Right renal pelvis (tissue), 4 donors: ENCODE results near the gene RAB3IP. TPM values are rescaled to one million over a fixed set of nuclear protein-coding genes. Genes with fewer than 3 reads are reported as not detected.

ENCODE experiments used
- DNase-seq, 4 donors: peaks; one replicate each; pipeline ENCODE4 v3.0.0-alpha.2; 2013; ENCODE audit warnings: low read depth in 4 of 4, low spot score in 3 of 4, missing footprints in 1 of 4
- polyA plus RNA-seq, 4 donors: library from polyadenylated mRNA; unstranded; fragments of 120-200 nt; gene quantifications; one replicate each; pipeline ENCODE4 v1.2.1, GENCODE V29; 2013; ENCODE audit not compliant: insufficient read length in 4 of 4

The RAB3IP gene, protein sequence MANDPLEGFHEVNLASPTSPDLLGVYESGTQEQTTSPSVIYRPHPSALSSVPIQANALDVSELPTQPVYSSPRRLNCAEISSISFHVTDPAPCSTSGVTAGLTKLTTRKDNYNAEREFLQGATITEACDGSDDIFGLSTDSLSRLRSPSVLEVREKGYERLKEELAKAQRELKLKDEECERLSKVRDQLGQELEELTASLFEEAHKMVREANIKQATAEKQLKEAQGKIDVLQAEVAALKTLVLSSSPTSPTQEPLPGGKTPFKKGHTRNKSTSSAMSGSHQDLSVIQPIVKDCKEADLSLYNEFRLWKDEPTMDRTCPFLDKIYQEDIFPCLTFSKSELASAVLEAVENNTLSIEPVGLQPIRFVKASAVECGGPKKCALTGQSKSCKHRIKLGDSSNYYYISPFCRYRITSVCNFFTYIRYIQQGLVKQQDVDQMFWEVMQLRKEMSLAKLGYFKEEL
- polyA plus RNA-seq, result 10 to 100 TPM; 71.7 to 85.2 (median 80.8) TPM

DNA sequence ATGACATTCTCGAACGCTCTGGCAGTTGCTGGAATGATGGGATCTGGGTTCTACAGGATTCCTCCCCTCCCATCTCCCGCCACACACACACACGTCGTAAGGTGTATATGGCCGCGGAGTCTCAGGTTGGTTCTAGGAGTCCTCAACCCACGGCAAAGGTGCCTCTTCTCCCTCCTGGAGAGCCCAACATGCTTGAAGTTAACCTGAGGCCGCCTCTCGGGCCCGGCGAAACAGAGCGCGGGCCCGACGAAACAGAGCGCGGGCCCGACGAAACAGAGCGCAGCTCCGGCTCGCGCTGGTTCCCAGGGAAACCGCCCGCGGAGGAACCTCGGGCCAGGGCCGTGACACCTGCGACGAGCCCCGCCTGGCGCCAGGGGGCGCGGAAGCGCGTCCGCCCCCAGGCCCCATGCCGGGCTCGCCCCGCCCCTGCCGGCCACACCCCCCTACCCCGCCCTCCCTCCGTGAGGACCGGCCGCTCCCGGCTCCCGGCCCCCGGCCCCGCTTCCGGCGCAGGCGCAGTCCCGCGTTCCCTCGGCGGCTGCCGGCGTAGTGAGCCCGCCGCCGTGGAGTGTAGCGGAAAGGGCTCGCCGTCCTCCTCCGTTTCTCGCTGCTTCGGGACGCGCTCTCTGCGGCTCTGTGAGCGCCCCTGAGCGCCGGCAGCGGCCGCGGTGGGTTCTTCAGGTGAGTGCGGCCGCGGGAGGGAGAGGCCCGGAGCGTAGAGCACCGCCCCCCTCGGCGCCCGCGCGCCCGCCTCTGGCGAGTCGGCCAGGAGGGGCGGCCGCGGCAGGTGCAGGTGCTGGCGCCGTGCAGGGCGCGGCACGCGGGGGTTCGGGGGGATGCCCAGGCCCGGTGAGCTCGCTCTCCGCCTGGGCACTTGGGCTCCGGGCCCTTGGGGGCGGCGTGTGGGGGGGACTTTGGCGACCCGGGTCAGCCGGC, at the start of gene RAB3IP:
RAB3IP (plus strand) TSS at position 510 of the 936 bp plus-strand sequence. CDS start 16,549 bp downstream, outside the sequence.
- DNase-seq, result peak; percentile 79 to 82 (median 80)

DNA sequence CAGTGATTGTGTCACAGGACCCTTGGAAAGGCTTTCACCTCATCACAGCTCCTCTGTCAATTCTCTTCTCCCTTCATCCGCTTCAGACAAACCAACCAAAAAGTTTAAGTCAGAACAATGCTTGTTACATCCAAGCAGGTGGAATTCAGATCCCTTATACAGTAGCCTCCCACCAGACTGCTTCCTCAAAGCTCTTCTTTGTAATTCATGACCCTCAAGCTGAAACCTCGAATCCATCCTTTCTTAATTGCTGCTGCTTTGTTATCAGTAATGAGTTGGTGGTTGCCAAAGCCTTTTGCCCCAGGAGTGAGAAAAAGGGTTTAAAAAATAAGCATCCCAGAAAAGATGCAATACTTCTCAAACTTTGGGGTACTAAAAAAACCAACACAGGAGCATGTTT, 49.0 kb upstream of the RAB3IP start:
- DNase-seq, result no peak

DNA sequence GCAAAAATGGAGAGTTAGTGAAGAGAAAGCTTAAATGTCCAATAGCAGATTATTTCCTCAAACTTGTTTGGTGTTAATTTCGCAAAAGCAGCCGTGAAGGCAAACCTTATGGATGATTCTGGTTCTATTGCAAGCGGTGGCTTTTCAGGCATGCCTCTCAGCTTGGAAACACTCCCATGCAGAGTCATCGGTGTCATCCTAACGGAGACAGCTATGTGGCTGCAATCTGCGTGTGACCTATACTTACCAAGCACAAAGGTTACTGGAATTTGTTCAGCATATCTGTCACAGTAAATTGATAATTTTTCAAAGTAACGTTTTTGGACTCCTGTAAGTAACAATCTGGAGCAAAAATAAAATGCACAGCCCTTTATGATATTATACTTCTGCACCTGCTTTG, 44.5 kb upstream of the RAB3IP start:
- no peak for DNase-seq

DNA sequence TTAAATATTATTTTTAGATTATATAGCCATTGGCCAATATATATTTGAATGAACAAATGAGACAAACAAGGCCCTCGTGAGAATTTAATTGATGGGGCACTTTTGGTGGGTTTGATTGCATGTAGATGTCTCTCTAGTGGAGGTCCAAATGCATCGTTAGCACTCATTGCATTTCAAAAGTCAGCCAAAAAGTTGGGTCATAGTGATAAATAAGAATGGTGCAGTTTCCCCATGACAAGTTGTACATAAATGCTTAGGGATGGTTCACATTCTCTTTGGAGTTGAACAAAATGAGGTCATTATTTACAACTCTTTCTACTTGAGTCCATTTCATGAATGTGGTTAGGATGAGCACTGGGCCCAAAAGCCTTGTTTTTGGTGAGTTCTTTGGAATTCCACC, 40.6 kb upstream of the RAB3IP start:
- DNase-seq, result no peak

DNA sequence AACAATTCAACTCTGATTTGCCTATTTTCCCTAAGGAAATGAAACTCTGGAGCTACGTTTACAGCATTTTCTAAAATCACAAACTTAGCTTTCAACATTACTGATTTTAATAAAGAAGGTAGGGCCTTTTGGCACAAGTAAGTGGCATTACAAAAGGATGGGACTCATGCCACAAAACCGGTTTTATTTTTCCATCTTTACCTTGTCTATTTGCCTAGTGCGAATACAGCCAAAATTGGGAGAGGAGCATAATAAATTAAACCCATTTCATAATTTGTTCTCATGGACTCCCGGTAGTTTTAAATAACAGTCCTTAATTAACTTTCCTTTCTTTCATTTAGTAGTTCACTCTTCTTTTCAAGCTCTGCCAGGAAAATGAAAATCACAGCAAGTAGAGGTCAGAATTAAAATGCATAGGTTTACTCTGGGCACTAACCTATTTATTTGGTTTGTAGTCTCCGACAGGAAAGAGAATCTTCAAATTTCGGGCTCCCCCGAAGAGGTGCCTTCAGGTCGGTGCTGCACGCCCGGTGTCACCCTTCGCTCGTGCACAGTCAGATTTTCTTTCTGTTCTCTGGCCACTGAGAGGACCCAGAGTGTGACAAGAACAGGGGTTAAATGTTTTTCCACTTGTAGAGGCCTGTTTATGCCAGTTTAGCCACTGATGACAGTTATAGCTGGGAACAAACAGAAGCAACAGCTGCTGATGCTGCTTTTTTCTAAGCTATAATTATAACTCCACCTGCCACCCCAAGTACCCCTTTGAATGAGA, 39.7 kb upstream of the RAB3IP start, which contains the start of gene BEST3:
BEST3 (minus strand) TSS at position 535 of the 772 bp plus-strand sequence. CDS start 1,505 bp downstream, outside the sequence.
- DNase-seq, result no peak

DNA sequence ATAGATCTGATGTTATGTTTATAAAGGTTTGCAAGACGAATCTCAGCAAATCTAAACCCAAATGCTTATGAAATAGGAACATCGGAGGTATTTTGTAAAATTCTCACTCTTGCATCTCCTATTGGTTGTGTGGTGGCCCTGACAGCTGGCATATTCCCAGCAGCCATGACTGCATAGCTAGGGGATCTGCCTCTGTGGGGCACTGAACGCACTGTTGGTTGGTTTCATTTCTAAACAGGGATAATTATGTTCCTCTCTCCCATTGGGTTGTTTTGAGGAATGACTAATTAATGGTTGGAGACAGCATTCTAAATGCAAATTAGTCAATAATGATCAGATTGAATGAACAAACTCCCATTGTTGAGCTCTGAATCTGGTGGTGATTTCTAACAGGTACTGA, 36.8 kb upstream of the RAB3IP start:
- no peak for DNase-seq

DNA sequence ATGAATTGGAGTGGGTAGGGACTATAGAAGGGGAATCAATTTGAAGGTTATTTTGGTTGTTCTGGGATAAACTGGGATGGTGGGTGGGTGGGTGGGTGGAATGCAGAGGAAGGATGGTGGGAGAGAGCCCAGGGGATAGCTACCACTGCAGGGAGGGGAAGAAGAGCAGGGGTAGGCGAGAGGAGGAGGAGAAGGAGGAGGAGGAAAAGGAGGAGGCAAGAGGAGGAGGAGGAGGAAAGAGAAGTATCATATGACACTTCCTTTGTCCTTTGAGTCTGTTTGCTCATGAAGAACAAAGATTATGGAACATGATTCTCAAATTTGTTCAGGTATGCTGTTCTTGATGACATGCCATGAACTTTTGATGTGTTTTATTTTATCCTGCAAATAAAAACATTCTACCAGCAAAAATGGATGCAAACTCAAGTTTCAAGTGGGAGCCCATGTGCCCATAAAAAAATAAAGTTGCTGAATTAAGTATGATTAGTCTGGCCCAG, 35.5 kb upstream of the RAB3IP start:
- no peak for DNase-seq

DNA sequence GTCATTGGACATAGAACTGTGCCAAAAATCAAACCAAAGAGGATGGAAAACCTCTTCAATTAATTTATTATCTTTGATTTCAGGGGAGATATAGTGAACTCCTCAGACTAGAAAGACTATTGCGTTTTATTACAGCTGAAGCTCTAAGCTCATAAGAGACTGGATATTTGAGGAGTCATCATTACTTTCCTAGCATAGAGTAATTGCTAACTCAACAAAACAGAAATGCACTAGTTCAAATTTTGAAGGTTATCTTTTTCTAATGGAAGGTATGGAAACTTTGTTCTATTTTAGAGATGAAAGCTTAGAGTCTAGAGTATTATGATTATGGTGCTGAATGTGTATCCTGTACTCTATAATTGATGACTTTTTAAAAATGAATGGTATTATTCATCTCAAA, 34.3 kb upstream of the RAB3IP start:
- DNase-seq, result no peak

DNA sequence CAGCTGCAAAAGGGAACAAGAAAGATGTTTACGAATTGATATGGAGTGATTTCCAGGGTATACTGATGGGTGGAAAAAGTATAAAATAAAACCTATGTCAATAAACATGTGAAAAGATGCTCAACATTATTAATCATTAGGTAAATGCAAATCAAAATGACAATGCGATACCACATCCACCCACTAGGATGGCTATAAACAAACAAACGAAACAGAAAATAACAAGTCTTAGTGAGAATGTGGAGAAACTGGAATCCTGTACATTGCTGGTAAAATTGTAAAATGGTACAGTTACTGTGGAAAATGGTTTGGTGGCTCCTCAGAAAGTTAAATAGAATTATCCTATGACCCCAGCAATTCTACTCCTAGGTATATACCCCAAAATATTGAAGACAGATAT, 30.0 kb upstream of the RAB3IP start:
- DNase-seq, result no peak

DNA sequence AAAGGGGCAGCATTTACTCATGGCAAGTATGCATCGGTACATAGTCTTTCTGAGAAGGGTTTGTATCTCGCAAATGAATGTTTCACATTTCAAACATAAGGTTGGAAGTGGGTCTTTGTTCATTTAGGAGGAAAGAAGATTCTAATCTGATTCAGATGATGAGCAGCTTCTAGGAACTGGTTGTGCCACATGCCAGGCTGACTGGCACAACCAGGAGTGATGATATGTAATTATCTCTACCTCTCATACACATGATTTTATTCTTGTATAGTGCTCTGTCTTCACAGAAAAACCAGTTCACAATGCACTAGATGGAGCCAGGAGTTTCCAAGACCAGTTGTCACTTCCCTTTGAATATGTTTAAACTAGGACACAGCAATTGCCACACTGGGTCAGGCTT, 25.8 kb upstream of the RAB3IP start:
- DNase-seq, result no peak

DNA sequence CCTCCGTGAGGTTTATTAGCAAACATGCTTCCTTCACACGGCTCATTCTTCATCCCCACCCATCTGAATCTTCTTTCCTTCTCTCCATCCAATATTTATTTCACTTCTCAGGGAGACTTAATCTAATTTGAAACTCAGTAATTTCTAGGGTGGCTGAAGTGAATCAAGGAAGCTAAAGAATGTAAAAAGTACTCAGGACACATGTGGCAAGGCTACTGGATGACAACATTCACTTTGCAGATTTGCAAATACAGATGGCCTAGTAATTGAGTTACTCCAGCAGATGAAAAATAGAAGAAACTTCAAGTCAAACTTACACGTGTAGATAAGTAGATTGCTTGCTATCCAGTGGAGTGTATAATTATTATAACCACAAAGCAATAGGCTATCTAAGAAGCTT, 24.1 kb upstream of the RAB3IP start:
- no peak for DNase-seq

DNA sequence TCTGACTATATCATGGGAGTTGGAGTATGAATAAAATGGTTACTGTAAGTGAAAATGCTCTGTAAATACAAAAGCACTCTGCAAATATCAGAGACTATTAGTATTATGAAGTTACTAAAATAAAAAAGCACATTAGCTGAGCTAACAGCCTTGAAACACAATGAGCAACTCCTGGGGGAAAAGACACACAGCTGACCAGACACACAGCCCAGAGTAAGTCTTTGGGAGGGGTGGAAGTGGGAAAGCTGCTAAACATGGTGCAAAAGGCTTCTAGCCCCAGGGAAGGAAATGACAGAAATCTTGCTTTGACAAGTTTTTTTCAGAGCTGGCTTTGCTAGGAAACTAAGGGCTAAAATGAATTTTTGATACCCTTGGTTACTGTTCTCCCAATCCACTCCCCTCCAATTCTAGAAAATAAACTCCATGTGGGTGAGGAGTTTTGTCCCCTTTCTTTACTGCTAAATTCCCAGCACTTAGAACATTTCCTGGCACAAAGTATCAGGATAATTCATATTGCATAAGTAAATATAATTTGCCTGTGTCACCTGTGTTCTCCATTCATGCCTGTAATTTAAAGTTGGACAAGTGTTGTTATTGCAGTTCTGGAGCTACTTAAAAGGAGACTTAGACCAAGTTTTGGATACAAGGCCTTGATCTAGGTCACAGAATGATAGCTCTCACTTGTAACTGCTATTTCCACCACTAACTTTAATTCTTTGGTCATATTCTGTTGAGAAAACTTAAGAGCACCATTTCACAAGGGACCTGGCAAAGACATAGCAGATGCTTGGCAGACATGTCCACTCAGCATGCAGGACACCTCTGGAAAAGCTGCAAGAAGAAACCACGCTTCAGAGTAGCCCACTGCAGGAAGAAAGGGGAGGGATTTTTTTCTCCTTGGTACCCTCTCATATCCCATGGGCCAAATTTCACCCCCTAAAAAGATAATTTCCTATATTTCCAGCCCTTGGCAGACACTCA, 19.0 kb upstream of the RAB3IP start:
- DNase-seq, result no peak

DNA sequence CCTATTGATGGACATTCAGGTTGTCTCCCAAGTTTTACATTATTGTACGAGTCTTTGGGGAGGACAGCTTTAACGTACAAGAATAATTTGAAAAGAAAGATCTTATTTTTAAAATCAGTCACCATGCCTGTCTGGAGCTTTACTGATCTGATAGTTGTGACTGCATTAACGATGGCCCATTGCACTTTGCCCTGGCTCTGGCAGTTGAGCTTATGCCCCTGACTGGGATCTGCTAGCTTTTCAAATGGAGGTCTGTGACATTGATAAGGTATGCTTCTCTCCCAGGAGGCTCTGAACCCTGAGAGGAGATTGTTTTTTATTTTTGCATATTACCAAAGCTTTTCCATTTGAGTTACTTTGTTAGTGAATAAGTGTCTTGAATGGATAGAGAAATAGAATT, 17.9 kb upstream of the RAB3IP start:
- DNase-seq, result no peak

DNA sequence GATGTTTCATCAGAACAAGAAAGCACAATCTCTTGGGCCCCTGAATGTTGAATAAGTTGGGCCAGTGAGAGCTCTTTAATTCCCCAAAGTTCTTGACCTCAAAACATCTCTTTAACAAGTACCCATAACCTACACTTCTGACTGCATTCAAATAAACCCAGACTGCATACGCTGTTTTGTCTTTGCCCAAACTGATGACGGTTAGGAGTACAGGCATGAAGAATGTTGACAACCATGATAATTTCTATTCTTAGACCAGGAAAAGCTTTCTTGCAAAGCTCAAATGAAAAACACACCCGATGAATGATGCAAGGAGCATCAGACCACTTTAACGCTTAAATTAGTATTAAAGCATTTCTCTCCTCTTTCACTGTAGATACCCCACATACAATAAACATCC, 11.7 kb upstream of the RAB3IP start:
- no peak for DNase-seq

DNA sequence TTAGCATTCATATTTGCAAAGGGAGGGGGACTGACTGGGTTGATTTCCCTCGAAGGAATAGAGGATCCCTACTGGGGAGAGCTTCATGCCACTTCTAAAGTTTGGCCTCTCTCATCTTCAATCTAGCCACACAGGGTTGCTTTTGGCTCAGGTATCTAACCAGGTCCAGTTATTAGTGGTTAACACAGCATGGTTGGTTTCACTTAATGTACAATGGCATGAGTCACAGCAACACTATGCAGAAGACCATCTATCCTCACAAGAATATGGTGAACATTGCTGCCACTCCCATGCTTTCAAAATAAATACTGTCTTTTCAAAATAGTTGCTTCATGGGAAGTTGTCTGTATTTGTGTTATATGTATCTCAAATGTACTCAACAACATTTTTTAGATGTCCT, 6.6 kb upstream of the RAB3IP start:
- DNase-seq, result no peak

DNA sequence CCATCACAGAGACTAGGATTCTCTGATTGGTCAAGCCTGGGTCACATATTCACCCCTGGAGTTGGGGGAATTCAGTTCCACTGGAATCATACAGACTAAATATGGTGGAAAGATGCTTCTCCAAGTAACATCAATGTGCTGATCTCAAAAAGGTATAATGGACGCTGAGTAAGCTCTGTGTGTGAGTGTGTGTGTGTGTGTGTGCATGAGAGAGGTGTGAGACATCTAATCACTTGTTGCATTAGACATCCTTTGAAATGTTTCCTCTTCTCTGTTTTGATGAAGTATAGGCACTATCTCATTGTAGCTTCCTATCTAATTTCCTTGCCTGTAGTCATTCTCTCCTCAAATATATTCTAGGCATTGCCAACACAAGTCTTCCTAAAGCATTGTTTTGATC, 5.0 kb upstream of the RAB3IP start:
- DNase-seq, result no peak

DNA sequence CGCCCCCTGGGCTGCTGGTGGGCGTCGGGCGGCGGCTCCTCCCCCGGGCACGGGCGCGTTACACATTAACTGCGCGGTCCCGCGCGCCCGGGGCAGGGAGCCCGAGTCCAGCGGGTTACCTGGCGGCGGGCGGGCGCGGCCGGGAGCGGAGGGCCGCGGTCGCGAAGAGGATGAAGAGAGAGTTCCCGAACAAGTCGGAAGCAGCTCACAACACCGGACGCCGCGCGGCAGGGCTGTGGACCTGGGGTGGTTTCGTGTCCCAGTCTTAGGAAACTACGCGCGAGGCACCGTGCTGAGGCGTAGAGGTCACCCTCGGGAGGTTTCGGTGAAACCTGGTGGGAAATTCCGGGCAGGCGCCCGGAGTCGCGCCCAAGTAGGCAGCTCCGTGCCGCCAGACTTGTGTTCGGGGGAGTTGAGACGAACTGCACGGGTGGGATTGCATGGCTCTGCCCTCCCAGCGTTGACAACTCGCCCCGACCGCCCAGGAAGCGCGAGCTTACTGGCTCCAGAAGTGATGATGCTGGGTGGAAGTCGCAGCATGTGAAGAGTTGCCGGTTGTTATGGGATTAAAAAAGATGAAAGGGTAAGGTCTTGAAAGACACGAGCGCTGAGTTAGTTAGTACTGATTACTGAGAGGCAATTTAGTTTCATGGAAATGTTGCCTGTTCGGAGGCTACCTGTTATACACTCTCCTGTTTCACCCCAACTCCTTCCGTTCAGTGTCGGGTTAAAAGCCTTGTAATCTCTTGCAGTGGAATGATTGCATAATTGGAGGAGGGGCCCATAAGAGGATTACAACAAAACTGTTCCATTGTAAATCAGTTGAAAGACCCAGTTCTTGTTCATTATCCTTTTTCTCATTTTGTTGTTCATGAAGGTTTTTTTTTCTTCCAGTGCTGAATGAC, 879 bp downstream of the RAB3IP start:
- peak; percentile 29 to 43 (median 36) for DNase-seq

DNA sequence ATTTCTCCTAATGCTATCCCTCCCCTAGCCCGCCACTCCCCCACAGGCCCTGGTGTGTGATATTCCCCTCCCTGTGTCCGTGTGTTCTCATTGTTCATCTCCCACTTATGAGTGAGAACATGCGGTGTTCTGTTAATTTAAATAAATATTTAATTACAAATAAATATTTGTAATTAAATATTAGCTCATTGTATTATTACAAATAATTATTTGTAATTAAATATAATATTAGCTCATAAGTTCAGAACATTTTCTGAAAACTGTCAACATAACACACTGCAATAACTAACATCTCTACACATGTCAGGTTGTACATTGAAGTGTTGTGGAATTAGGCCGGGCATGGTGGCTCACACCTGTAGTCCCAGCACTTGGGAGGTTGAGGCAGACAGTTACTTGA, 5.4 kb downstream of the RAB3IP start:
- DNase-seq, result no peak
